Iris pigment epithelial cell (primary cell): Measurements from ENCODE around the gene GNLY.
"Not testable (repeated sequence)": the region's sequence is repeated elsewhere in the genome, so short reads cannot be mapped to it uniquely, and the experiment has no call there.

Experiments used
- DNase-seq: peaks from one replicate; pipeline ENCODE4 v3.0.0-alpha.2; 2011; ENCODE audit warnings: low read depth

Gene GNLY

DNA sequence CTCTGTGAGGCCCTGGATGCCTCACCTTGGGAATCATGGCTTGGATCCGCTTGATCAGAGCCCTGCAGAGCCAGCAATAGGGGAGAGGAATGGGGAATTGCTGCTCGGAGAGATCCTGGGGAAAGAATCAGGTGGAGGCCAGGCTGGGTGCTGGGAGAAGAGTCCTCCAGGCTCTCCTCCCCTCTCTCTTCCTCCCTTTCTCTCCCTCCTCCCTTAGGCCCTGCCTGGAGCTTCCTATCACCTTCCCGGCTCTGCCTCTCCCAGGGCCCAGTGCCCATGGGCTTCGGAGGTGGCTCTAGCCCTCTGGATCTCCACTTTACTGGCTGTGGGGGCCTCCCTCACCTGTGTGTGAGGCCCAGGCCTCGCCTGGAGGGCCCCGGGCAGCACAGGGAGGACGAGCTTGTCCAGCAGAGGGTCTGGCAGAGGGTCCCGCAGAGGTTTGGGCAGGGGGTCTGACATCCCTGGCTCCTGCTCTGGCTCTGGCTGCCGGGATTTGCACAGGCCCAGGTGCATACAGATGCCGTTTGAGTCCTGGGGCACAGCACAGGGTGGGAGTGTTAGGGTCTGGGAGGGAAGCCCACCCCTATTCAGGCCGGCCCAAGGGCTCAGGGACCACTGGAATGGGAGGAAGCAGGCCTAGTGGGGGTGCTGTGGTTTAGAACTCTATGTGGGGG lies 28.8 kb upstream of the GNLY start:
- no peak for DNase-seq

DNA sequence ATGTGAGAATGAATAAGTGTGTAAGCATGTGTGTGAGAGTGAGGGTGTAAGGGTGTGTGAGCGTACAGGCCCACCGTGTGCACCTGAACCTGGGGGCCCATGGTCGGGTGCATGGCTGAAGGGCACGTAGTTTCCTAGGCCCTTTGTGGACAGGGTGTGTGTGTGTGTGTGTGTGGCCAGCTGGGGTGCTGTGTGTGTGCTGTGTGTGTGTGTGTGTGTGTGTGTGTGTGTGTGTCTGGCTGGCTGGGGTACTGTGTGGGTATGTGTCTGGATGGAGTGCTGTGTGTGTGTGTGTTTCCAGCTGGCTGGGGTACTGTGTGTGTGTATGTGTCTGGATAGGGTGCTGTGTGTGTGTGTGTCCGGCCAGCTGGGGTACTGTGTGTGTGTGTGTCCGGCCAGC lies 28.1 kb upstream of the GNLY start:
- no peak for DNase-seq

DNA sequence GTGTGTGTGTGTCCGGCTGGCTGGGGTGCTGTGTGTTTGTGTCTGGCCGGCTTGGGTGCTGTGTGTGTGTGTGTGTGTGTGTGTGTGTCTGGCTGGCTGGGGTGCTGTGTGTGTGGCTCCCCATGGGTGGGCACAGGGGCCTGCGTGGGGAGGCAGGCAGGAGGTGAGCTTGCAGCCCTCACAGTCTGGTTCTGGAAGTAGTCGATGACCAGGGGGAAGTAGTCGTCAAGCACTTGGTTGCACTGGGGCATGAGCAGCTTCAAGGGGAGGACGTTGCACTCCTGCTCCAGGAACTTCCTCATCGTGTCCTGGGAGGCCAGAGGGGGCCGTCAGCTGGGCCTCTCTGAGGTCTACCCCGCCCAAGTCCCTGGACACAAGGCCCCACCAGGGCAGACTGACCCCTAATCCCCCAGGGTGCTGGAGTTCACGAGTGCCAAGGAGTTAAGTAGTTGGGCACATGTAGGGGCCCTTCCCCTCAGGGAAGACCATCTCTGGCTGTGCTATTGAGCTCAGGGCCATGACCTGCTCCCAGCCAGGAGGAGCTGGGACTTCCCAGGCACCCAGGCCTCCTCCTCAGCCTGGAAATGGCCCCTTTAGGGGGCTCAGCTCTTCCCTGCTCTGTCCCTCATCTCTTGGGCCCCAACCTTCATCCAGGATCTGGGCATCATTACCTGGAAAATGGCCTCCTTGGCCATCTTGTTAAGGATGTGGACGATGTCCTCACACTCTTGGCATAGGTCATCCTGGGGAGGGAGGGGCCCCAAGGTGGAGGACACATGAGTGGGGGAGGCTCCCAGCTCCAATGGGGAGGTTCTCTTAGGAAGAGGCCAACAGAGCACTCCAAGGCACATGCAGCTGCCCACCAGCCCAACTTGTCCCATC lies 27.5 kb upstream of the GNLY start:
- no peak for DNase-seq

DNA sequence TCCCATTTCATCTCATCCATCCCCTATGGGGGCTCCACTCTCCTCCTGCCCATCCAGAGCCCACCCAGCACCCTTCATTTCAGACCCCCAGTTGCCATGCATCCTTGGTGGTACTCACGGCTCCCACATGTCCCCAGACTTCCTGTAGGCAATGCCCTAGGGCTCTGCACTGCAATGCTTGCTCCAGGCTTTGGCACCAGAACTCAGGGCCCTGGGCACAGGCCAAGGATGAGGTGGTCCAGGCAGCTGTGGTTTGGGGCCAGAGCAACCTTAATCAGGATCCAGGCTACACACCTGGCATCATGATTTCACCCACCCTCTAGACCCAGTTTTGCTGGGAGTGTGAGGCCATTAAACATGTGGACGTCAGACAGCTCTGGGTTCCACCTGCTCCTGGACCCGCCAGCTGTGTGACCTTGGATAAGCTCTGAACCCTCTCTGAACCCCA lies 26.6 kb upstream of the GNLY start:
- no peak for DNase-seq

DNA sequence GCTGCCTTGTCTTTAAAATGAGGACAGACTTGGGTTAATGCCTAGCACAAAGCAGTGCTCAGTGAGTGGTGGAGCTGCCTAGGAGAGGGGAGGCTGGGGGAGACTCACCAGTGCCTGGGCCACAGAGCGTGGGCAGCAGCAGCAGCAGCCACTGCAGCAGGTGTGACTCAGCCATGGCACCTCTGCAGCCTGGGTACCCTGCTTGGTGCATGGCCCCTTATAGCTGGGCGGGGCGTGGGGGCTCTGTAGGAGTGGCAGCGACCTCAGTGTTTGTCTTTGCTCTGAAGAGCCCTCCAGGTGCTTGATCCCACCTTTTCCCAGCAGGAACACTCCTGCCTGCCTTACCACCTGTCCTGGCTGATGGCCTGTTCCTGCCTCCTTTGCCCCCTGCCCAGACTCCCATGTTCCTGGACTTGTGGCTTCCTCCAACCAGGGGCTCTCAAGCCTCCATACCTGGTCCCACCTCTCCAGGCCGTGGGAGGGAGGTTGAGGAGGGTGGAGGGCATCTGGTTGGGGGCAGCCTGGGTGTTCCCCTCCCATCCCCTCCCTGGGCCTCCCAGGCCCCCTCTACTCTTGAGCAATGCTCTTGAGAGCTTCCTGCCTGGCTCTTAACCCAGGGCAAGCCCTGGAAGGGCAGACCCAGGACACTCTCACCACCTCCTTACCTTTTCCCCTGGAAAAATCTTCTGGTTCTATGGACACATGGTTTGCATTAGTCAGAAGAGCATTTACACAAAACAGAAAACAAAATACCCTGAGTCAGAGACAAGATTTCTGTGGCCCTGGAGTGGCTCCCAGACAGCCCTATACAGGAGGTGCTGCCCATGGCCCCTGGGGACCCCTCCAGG lies 25.9 kb upstream of the GNLY start, which contains the start of gene SFTPB:
TSS of gene SFTPB (minus strand) at position 191 of the 848 bp plus-strand sequence. CDS start at position 175, 16 bp downstream.
- peak; percentile 41 for DNase-seq

DNA sequence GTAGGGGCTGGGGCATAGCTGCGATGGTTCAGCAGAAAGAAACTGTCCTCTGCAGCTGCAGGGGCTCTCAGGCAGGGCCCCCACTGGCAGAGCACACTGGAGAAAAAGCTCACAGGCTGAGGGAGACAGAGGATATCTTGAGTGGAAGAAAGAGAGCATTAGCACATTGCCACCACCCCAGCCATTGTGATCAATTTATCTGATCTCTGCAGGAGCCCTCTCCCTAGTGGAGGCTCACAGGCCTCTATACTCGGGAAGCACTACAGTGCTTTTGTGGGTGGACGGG lies 25.4 kb upstream of the GNLY start:
- DNase-seq, result no peak

DNA sequence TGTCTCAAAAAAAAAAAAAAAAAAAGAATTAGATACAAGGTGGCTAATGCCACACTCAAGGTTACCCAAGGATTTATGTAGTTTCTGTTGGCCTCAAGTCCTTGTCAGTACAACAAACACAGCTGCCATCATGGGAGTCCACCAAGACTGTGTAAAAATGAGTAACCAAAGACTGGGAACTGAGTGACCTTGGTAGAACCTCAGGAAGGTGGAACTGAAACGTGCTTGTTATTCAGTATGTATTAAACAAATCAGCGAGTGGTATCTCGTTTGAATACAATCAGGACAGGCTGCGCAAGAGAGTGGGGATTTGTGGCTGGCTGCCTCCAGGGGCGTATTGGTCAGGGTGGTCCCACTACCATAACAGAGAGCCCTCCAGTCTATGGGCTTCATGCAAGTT lies 24.6 kb upstream of the GNLY start:
- no peak for DNase-seq

DNA sequence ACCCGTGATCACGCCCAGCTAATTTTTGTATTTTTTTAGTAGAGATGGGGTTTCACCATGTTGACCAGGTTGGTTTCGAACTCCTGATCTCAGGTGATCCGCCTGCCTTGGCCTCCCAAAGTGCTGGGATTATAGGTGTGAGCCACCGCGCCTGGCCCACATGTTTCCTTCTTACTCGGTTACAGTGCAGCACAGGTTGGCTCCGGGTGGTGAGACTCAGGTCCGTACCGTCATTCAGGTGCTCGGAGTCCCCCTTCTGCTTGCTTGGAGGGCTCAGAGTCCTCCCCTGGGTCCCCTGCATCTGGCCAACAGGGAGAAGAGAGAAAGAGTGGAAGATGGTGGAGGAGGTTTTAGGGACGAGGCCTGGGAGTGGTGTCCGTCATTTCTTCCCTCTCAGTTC lies 23.7 kb upstream of the GNLY start:
- not testable (repeated sequence) for DNase-seq

DNA sequence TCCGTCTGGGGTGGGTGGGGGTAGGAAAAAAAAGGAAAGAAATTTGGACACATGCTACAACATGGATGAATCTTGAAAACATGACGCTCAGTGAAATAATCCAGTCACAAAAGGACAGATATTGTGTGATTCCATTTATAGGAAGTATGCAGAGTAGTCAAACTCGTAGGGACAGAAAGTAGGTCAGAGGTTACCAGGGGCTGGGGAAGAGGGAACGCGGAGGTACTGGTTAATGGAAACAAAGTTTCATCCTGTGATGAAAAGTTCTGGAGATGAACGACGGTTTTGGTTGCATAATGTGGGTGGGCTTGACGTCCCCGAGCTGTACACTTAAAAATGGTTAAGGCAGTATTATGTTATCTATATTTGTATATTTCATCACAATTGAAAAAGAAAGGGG lies 21.7 kb upstream of the GNLY start:
- DNase-seq, result no peak

DNA sequence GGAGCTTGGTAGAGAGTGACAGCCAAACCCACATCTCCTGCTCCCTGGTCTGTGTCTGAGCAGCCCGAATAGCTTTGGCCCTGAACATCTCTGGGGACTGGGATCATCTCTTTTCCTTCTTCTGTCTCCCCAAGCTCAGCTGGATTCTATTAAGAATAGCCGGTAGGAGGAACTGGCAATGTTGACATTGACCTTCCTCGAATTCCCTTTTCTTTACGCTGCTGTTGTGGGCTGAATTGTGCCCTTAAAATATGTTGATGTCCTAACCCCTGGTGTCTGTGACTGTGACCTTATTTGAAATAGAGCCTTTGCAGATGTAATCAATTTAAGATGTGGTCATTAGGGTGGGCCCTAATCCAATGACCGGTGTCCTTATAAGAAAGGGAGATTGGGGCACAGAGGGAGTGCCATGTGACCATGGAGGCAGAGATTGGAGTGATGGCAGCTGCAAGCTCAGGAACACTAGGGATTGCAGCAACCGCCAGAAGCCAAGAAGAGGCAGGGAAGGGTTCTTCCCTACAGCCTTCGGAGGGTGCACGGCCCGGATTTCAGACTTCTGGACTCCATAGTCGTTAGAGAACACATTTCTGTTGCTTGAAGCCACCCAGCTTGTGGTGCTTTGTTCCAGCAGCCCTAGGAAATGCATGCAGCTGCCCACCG lies 20.3 kb upstream of the GNLY start:
- no peak for DNase-seq

DNA sequence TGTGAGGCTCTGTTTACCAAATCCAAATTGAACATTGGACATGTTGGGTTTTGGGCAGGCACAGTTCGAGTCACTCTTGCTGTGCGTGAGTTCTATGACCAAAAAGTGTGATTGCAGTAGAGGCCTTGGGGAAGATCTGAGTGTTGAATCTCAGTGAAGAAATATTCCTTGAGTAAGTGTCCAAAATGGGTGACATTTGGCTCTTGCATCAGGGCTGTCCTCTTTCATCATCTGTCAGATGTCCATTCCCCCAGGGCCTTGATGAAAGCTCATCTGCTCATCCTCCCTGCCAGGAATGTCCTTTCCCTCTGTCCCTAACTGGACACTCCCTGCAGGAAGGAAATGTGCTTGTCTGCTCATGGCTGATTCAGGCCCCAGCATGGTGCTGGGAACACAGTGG lies 19.7 kb upstream of the GNLY start:
- DNase-seq, result no peak

DNA sequence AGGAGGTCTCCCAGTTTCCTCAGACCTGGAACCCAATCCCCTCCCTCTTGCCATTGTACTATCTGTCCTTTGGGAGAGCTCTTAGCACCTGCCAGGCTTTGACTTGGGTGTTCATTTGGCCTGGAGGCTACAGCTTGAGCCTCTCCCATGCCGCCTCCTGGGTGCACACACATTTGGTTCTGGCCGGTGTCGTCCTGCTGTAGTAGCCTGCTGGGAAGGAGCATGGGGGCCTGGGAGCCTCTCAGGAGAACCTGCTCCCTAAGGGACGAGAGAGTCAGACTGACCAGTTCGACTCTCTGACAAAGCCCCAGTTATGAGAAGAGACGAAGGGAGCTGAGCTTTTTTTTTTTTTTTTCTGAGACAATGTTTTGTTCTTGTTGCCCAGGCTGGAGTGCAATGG lies 18.7 kb upstream of the GNLY start:
- no peak for DNase-seq

DNA sequence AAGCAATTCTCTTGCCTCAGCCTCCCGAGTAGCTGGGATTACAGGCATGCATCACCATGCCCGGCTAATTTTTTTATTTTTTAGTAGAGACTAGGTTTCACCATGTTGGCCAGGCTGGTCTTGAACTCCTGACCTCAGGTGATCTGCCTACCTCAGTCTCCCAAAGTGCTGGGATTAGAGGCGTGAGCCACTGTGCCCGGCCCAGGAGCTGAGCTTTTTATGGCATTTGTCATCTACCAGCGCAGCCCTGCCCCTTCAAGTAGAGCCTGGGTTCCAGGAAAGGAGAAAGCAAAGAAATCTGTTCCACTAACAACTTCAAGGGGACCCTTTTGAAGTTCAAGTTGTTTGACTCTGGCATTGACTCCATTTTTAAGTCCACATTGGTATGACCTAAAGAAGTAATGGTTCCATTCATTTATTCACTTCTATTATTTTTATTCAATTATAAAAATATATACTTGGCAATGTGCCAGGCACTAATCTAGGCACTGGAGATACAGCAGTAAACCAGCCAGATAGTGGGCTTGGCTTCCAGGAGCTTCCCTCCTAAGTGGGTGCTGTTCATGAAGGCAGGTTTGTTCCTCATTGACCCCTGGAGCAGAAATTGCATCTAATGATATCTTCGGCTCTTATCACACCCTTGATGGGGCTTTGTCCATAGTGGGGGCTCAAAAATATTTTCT lies 18.2 kb upstream of the GNLY start:
- no peak for DNase-seq

DNA sequence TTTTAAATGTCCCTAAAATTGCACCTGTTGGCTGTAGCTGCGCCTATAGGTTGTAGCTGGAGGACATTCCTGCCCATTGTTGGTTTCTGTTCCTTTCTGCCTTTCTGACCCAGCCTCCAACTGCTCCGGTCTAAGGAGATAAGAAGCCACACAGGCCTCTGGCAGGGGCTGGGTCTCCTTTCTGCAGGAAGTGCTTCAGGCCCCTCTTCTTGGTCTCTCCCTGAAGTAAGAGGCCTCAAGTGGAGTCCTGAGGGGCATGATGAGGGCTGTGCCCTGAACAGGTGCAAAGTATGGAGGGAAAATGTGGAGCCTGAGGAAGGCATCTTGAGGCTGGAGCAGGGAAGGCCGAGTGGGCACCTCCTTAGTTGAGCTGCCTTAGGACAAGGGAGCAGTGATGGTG lies 15.8 kb upstream of the GNLY start:
- no peak for DNase-seq

DNA sequence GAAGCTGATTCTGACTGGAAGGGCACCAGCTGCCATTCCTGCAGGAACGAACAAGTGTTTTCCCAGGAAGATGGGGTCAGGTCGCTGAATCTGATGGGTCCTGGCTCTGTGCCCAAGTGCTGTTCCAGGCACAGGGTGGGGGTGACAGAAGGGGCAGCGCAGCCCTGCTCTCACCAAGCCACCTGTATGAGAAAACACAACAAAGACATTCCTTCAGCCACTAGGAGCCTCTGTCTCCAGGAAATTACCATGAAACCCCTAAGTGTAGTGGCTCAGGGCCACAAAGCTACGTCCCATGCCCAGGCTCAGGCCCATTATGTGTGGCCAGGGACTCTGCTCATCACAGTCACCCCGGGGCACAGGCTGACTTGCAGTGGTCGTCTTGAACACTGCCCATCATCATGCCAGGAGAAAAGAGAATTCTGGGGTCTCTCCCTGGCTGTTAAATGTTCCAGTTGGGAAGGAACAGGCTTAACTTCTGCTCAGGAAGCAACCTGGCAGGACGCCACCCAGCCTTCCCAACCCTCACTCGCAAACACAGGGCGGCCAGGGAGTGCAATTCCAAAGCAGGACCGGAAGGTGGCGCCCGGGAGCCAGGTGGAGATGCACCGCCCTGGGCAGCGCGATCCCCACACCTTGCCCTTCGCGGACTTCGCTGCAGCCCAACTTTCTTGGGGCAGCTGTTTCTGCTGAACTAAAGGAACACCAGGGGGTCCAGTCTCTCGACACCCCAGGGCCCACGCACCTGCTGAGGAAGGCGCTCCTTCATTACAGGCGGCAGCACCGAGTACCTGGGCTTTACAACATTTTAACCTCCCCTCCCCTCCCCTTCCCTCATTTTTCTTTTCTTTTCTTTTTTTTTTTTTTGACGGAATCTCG lies 15.1 kb upstream of the GNLY start:
- DNase-seq, result peak; percentile 52

DNA sequence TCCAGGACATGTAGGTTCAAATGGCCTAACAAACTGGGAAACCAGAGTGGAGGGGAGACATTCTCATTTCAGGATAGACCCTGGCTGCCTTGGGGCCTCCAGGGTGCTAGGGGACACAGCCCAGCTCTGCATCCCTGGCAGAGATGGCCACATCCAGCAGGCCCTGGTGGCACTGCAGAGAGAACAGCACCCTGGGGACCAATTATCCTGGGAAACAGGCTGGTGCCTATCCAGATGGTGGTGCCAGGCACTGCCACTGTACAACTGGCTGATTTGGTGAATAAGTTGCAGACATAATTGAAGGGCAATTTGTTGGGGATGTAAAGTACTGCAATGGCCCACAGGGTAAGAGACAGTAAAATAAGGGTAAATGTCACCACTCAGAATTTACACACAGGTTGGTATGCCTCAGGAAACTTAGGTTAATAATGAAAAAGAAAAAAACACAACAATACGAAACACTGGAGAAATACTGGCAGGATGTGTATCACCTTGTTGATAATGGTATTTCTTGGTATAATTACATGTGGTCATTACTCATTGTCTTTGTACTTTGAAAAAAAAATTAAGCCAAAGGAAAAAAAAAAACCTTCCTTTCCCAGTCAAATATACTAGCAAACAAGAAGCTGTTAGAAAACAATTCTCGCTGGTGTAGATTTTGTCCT lies 13.3 kb upstream of the GNLY start:
- no peak for DNase-seq

DNA sequence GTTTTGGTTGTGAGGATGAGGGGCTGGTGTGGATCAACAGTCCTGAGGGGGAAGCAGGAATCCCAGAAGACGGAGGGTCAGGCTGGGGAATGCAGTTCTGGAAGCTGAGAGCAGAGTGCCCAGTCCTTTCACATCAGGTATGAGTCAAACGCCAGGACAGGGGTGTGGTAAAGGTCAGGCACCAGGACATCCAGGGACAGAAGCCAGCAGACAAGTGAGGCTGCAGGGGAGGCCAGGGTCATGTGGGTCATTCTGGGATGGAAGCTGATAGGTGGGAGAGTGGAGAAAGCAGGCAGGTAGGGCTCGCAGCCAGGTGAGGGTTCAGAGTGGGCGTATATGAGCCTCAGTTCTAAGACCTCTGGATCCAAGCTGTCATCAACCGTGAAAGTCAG lies 12.8 kb upstream of the GNLY start:
- no peak for DNase-seq

DNA sequence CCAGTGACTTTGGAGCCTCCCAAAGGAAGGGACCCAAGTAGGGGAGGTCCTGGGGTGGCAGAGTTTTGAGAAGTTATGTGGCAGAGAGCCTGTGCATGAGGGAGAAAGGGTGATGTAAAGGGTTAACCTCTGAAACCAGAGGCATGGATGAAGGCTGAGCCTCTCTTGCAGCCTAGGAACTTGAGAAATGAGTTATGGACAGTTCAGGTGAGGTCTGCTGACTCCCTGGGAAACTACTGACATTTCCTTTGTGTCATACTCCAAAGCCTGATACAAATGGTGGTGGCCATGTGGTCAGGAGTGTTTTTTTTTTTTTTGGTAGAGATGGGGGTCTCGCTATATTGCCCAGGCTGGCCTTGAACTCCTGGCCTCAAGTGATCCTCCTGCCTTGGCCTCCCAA lies 12.4 kb upstream of the GNLY start:
- DNase-seq, result no peak

DNA sequence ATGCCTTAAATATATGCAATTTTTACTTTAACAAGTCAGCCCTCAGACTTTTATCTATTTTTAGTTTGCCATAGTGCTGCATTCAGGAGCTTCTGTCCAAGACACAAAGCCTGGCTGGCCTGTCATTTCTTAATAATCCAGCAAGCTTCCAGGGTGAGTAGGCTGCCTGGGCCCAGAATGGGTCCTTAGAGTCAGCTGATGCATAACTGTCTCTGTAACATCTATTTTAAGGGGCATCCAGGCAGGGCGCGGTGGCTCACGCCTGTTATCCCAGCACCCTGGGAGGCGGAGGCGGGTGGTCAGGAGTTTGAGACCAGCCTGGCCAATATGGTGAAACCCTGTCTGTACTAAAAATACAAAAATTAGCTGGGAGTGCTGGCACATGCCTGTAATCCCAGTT lies 11.8 kb upstream of the GNLY start:
- no peak for DNase-seq

DNA sequence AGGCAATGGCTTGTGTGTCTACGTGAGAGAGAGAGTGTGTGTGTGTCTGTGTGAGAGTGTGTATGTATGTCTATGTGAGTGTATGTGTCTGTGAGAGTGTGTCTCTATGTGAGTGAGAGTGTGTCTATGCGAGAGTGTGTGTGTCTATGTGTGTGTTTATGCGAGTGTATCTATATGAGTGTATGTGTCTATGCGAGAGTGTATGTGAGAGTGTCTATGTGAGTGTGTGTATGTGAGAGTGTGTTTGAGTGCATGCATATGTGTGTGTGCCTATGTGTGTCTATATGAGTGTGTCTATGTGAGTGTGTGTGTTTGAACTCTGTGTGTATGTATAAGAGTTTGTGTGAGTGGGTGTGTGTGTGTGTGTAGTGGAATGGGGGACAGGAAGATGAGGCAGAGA lies 9.8 kb upstream of the GNLY start:
- DNase-seq, result no peak
